Transverse colon (tissue), 4 donors: Measurements from ENCODE around the gene SPTBN1.

Source experiments
- CTCF ChIP-seq, 5 experiments: fragments of 200-600 bp in 3 of 5; fragments of 450-650 bp in 2 of 5; sonication (generic) in 3 of 5; IDR thresholded peaks; 1 replicate in 2 of 5; 2 replicates in 3 of 5; pipeline ENCODE4 v1.5.1; 2016 to 2017; ENCODE audit warnings: antibody characterized with exemption in 5 of 5, inconsistent platforms in 3 of 5, mild to moderate bottlenecking in 2 of 5, moderate library complexity in 1 of 5
- EP300 ChIP-seq: sonication (generic); formaldehyde crosslinking; IDR thresholded peaks from one replicate; pipeline ENCODE4 v1.6.1; 2017; ENCODE audit warnings: antibody characterized with exemption, low read depth
- POLR2A ChIP-seq: fragments of 450-650 bp; IDR thresholded peaks from one replicate; pipeline ENCODE4 v1.6.1; 2016; ENCODE audit warnings: antibody characterized with exemption, mild to moderate bottlenecking, moderate library complexity
- POLR2AphosphoS5 ChIP-seq, 3 donors: sonication (generic); formaldehyde crosslinking; IDR thresholded peaks; one replicate each; pipeline ENCODE4 v1.6.1; 2016; ENCODE audit warnings: antibody characterized with exemption in 3 of 3

- no peak for TF ChIP-seq CTCF (IDR thresholded peaks at IDR 0.05)
- no peak for TF ChIP-seq POLR2A
- no peak for TF ChIP-seq EP300
- TF ChIP-seq POLR2AphosphoS5 (IDR thresholded peaks at IDR 0.05) = no peak
Measured at GRCh38 chr2:54503828-54504227, 47.7 kb downstream of the SPTBN1 start.
